Nephron progenitor cell (in vitro differentiated cells): Measurements from ENCODE around the gene PIM3.

Experiments
- DNase-seq: peaks from one replicate; pipeline ENCODE4 v3.0.0; 2021
- H3K27ac Mint-ChIP-seq: 2 replicates; pipeline ENCODE4 v1.8.0; 2021; ENCODE audit warnings: mild to moderate bottlenecking, moderate library complexity, mixed read lengths
- H3K27me3 Mint-ChIP-seq: 2 replicates; pipeline ENCODE4 v1.8.0; 2021; ENCODE audit warnings: mild to moderate bottlenecking, low read depth, mixed read lengths; ENCODE audit not compliant: poor library complexity
- H3K36me3 Mint-ChIP-seq: 2 replicates; pipeline ENCODE4 v1.8.0; 2021; ENCODE audit warnings: low read depth, mixed read lengths
- H3K4me1 Mint-ChIP-seq: 2 replicates; pipeline ENCODE4 v1.8.0; 2021; ENCODE audit warnings: mixed read lengths
- H3K4me3 Mint-ChIP-seq: 2 replicates; pipeline ENCODE4 v1.8.0; 2021; ENCODE audit warnings: mild to moderate bottlenecking, moderate library complexity, mixed read lengths
- H3K9me3 Mint-ChIP-seq: 2 replicates; pipeline ENCODE4 v1.8.0; 2021; ENCODE audit warnings: mild to moderate bottlenecking, moderate library complexity, mixed read lengths
- TF ChIP-seq, protein P1 (sequence below): fragments of 200-600 bp; sonication (generic); IDR thresholded peaks from 2 replicates; pipeline ENCODE4 v1.5.0; 2021; ENCODE audit warnings: antibody characterized with exemption

PIM3 gene

GRCh38 chr22:49925525-49926128 is 34.9 kb upstream of the PIM3 start:
- peaks cover 5% of the 10 kb centered on the region for H3K36me3 Mint-ChIP-seq
- H3K27ac Mint-ChIP-seq = no peak overlapping the region
- no peaks in the 10 kb centered on the region for H3K9me3 Mint-ChIP-seq
- H3K4me3 Mint-ChIP-seq = no peak overlapping the region
- peaks cover 30% of the 10 kb centered on the region for H3K4me1 Mint-ChIP-seq
- peaks cover 7% of the 10 kb centered on the region for H3K27me3 Mint-ChIP-seq
- TF ChIP-seq, protein P1, sequence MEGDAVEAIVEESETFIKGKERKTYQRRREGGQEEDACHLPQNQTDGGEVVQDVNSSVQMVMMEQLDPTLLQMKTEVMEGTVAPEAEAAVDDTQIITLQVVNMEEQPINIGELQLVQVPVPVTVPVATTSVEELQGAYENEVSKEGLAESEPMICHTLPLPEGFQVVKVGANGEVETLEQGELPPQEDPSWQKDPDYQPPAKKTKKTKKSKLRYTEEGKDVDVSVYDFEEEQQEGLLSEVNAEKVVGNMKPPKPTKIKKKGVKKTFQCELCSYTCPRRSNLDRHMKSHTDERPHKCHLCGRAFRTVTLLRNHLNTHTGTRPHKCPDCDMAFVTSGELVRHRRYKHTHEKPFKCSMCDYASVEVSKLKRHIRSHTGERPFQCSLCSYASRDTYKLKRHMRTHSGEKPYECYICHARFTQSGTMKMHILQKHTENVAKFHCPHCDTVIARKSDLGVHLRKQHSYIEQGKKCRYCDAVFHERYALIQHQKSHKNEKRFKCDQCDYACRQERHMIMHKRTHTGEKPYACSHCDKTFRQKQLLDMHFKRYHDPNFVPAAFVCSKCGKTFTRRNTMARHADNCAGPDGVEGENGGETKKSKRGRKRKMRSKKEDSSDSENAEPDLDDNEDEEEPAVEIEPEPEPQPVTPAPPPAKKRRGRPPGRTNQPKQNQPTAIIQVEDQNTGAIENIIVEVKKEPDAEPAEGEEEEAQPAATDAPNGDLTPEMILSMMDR = no peak
- DNase-seq = no peak

DNA sequence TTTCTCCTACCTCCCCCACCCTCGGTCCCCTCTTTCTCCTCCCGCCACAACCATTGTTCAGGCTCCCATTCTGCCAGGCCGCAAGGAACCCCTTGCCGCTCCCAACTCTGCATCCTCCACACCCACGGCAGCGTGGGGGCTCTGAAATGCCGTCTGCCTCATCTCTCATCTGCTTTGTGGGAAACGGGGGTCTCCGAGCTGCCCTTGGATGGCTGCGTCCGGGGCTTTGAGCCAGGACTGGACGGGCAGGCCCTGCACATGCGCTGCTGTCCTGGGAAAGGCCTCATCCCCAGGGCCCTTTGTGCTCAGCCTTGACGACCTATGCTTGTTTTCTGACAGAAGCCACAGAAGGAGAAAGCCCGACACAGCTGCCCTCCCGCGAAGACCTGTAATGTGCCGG is 33.7 kb upstream of the PIM3 start:
- no peak overlapping the region for H3K4me3 Mint-ChIP-seq
- peaks cover 34% of the 10 kb centered on the region for H3K4me1 Mint-ChIP-seq
- TF ChIP-seq, protein P1 = no peak
- H3K27me3 Mint-ChIP-seq = peaks cover 17% of the 10 kb centered on the region
- H3K36me3 Mint-ChIP-seq = peaks cover 5% of the 10 kb centered on the region
- no peaks in the 10 kb centered on the region for H3K9me3 Mint-ChIP-seq
- DNase-seq = no peak
- no peak overlapping the region for H3K27ac Mint-ChIP-seq

GRCh38 chr22:49927483-49928184 is 32.9 kb upstream of the PIM3 start:
- TF ChIP-seq, protein P1 = no peak
- H3K4me3 Mint-ChIP-seq = no peak overlapping the region
- H3K4me1 Mint-ChIP-seq = peaks cover 34% of the 10 kb centered on the region
- DNase-seq = no peak
- H3K9me3 Mint-ChIP-seq = no peaks in the 10 kb centered on the region
- H3K36me3 Mint-ChIP-seq = peaks cover 5% of the 10 kb centered on the region
- no peak overlapping the region for H3K27ac Mint-ChIP-seq
- peaks cover 17% of the 10 kb centered on the region for H3K27me3 Mint-ChIP-seq

GRCh38 chr22:49928185-49928495 is 32.4 kb upstream of the PIM3 start:
- TF ChIP-seq, protein P1 = no peak
- peaks cover 5% of the 10 kb centered on the region for H3K36me3 Mint-ChIP-seq
- no peak overlapping the region for H3K4me3 Mint-ChIP-seq
- H3K27ac Mint-ChIP-seq = no peak overlapping the region
- no peak for DNase-seq
- peaks cover 36% of the 10 kb centered on the region for H3K4me1 Mint-ChIP-seq
- H3K9me3 Mint-ChIP-seq = no peaks in the 10 kb centered on the region
- peaks cover 20% of the 10 kb centered on the region for H3K27me3 Mint-ChIP-seq

DNA sequence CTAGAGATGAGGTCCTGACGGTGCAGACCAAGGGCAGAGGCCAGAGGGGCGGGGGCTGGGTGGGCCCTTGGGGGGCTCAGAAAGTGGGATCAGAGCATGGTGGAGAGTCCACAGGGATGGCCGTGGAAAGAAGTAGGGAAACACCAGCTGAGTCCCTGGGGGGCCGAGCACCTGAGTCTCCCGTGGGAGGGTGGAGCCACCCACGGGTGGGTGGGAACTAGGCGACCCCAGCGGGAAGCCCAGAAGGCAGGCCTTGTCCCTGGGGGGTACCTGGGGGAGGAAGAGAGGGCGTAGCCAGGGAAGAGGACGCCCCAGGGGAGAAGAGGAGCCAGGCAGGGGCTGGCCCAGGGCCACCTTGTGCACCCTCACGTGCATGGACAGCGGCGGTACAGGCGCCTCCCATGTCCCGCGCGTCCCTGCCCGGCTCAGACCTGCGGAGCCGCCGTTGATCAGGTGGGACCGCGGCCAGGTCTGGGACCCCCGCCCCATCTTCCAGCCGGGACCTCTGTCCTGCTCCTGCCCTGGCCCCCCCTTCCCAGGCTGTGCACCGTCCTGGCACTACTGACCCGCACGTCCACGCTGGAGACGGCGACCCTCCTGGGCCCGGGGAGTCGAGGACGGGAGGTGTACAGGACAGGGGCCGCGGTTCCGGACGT is 31.9 kb upstream of the PIM3 start:
- H3K4me3 Mint-ChIP-seq = no peak overlapping the region
- TF ChIP-seq, protein P1 = no peak
- peaks cover 34% of the 10 kb centered on the region for H3K4me1 Mint-ChIP-seq
- peaks cover 5% of the 10 kb centered on the region for H3K36me3 Mint-ChIP-seq
- no peaks in the 10 kb centered on the region for H3K9me3 Mint-ChIP-seq
- H3K27ac Mint-ChIP-seq = no peak overlapping the region
- DNase-seq = no peak
- peaks cover 25% of the 10 kb centered on the region for H3K27me3 Mint-ChIP-seq
